Parathyroid adenoma (tissue), 2 donors: Measurements from ENCODE around the gene CADPS.

Experiments
- H2AFZ ChIP-seq: fragments of 300-600 bp; sonication (generic); one replicate; pipeline ENCODE4 v1.7.0; 2017; ENCODE audit warnings: antibody characterized with exemption, mild to moderate bottlenecking
- H3K27ac ChIP-seq: fragments of 300-600 bp; sonication (generic); one replicate; pipeline ENCODE4 v1.7.0; 2017
- H3K27me3 ChIP-seq: fragments of 300-600 bp; sonication (generic); one replicate; pipeline ENCODE4 v1.7.0; 2017; ENCODE audit warnings: low read length; ENCODE audit not compliant: control insufficient read depth, insufficient read depth
- H3K36me3 ChIP-seq: fragments of 300-600 bp; sonication (generic); one replicate; pipeline ENCODE4 v1.7.0; 2017; ENCODE audit warnings: low read length; ENCODE audit not compliant: control insufficient read depth, insufficient read depth
- H3K4me1 ChIP-seq: fragments of 300-600 bp; sonication (generic); one replicate; pipeline ENCODE4 v1.7.0; 2017; ENCODE audit warnings: control low read depth
- H3K4me2 ChIP-seq: fragments of 300-600 bp; sonication (generic); one replicate; pipeline ENCODE4 v1.7.0; 2017; ENCODE audit warnings: low read length
- H3K4me3 ChIP-seq: fragments of 300-600 bp; sonication (generic); one replicate; pipeline ENCODE4 v1.7.0; 2017; ENCODE audit warnings: low read depth, low read length
- H3K79me2 ChIP-seq: fragments of 300-600 bp; sonication (generic); one replicate; pipeline ENCODE4 v1.7.0; 2017; ENCODE audit warnings: control low read depth
- H3K9ac ChIP-seq: fragments of 300-600 bp; sonication (generic); one replicate; pipeline ENCODE4 v1.7.0; 2017; ENCODE audit warnings: mild to moderate bottlenecking
- H3K9me3 ChIP-seq: fragments of 300-600 bp; sonication (generic); one replicate; pipeline ENCODE4 v1.7.0; 2017; ENCODE audit warnings: low read length; ENCODE audit not compliant: control insufficient read depth
- TF ChIP-seq, protein P1 (sequence below): fragments of 300-600 bp; sonication (generic); IDR thresholded peaks from one replicate; pipeline ENCODE4 v1.7.0; 2017; ENCODE audit warnings: antibody characterized with exemption, mild to moderate bottlenecking
- donor health status: primary hyperparathyroidism.

The CADPS gene

GRCh38 chr3:62413687-62414086, 461.5 kb downstream of the CADPS start:
- Histone ChIP-seq H3K9me3 (no peaks in the 10 kb centered on the region), H2AFZ (no peak overlapping the region), H3K79me2 (no peaks in the 10 kb centered on the region), H3K27ac (no peak overlapping the region), H3K4me2 (no peak overlapping the region), H3K36me3 (no peaks in the 10 kb centered on the region), H3K27me3 (no peaks in the 10 kb centered on the region), H3K4me3 (no peak overlapping the region), H3K4me1 (no peaks in the 10 kb centered on the region), H3K9ac (no peak overlapping the region)
- TF ChIP-seq, protein P1, sequence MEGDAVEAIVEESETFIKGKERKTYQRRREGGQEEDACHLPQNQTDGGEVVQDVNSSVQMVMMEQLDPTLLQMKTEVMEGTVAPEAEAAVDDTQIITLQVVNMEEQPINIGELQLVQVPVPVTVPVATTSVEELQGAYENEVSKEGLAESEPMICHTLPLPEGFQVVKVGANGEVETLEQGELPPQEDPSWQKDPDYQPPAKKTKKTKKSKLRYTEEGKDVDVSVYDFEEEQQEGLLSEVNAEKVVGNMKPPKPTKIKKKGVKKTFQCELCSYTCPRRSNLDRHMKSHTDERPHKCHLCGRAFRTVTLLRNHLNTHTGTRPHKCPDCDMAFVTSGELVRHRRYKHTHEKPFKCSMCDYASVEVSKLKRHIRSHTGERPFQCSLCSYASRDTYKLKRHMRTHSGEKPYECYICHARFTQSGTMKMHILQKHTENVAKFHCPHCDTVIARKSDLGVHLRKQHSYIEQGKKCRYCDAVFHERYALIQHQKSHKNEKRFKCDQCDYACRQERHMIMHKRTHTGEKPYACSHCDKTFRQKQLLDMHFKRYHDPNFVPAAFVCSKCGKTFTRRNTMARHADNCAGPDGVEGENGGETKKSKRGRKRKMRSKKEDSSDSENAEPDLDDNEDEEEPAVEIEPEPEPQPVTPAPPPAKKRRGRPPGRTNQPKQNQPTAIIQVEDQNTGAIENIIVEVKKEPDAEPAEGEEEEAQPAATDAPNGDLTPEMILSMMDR, result no peak

GRCh38 chr3:62406945-62407344, 468.3 kb downstream of the CADPS start:
- Histone ChIP-seq H3K4me1 (no peaks in the 10 kb centered on the region), H3K9me3 (no peaks in the 10 kb centered on the region), H3K27ac (no peak overlapping the region), H3K36me3 (no peaks in the 10 kb centered on the region), H3K4me3 (no peak overlapping the region), H3K79me2 (no peaks in the 10 kb centered on the region), H2AFZ (no peak overlapping the region), H3K27me3 (no peaks in the 10 kb centered on the region), H3K4me2 (no peak overlapping the region), H3K9ac (no peak overlapping the region)
- TF ChIP-seq, protein P1, result no peak

GRCh38 chr3:62405566-62405965, 469.6 kb downstream of the CADPS start:
- Histone ChIP-seq H3K9ac (no peak overlapping the region), H3K27ac (no peak overlapping the region), H3K36me3 (no peaks in the 10 kb centered on the region), H3K27me3 (no peaks in the 10 kb centered on the region), H3K4me2 (no peak overlapping the region), H3K9me3 (no peaks in the 10 kb centered on the region), H3K4me3 (no peak overlapping the region), H2AFZ (no peak overlapping the region), H3K79me2 (no peaks in the 10 kb centered on the region), H3K4me1 (no peaks in the 10 kb centered on the region)
- TF ChIP-seq, protein P1, result no peak

DNA sequence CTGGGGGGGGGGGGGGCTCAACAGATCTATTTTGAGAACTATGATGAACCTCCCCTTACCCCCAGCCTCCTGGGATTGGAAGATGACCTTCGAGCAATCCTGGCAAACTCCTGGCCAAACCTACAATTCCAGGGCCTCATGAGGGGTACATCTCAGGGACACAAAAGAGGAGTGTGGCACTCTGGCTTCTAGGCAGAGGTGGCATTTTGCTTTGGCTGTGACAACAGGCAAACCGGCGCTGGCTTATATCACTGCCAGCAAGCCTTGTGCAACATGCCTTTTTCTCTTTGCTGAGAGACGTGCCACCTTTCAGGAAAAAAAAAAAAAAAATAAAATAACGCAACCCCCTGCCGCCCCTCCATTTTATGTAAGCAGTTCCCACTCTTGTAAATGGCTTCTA, 470.1 kb downstream of the CADPS start:
- no peak overlapping the region for H2AFZ ChIP-seq
- H3K4me3 ChIP-seq, result no peak overlapping the region
- no peaks in the 10 kb centered on the region for H3K36me3 ChIP-seq
- no peak overlapping the region for H3K4me2 ChIP-seq
- H3K27me3 ChIP-seq, result no peaks in the 10 kb centered on the region
- H3K9me3 ChIP-seq, result no peaks in the 10 kb centered on the region
- no peaks in the 10 kb centered on the region for H3K79me2 ChIP-seq
- H3K9ac ChIP-seq, result no peak overlapping the region
- TF ChIP-seq, protein P1, result no peak
- H3K4me1 ChIP-seq, result no peaks in the 10 kb centered on the region
- H3K27ac ChIP-seq, result no peak overlapping the region

DNA sequence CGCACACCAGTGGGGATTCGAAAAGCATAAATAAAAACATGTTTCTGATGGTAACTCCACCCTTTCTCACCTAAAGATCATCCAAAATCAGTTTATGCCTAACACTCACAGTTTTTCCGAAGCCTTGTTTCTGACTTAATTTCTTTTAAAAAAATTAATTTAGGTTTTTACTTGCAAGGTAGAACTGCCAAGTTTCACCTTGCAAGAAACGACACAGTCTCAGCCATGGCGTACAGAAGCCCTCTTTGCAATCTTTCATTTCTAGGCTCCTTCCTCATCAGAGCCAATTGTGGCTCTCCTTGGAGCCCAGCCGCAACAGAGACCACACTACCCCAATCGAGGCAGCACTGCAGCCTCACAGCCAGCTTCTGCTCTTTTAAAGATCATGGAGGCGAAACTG, 470.9 kb downstream of the CADPS start:
- Histone ChIP-seq H3K9me3 (no peaks in the 10 kb centered on the region), H3K36me3 (no peaks in the 10 kb centered on the region), H3K79me2 (no peaks in the 10 kb centered on the region), H3K4me1 (no peaks in the 10 kb centered on the region), H3K27ac (no peak overlapping the region), H3K27me3 (no peaks in the 10 kb centered on the region), H3K4me2 (no peak overlapping the region), H3K4me3 (no peak overlapping the region), H2AFZ (no peak overlapping the region), H3K9ac (no peak overlapping the region)
- TF ChIP-seq, protein P1, result no peak
